Measurements from ENCODE around the gene DNAAF1. TPM values are rescaled to one million over a fixed set of nuclear protein-coding genes. Genes with fewer than 3 reads are reported as not detected.
"Not testable (repeated sequence)": the region's sequence is repeated elsewhere in the genome, so short reads cannot be mapped to it uniquely, and the experiment has no call there.

DNAAF1 gene
- polyA plus RNA-seq (ENCODE audit: insufficient read length) = 7.1 TPM
- long read RNA-seq, donor 1, transcript DNAAF1-210 (1 exons, 2,689 nt) = major isoform, 31 of 33 reads
- long read RNA-seq, donor 1, partial matches to known transcripts = 0 of 33 reads
- long read RNA-seq, donor 1, other reads (novel, unspliced or antisense) = 0 of 33 reads
- long read RNA-seq, donor 2, transcript DNAAF1-210 (1 exons, 2,689 nt) = major isoform, 40 of 46 reads
- long read RNA-seq, donor 2, partial matches to known transcripts = 6 of 46 reads
- long read RNA-seq, donor 2, other reads (novel, unspliced or antisense) = 0 of 46 reads
- long read RNA-seq, donor 3, transcript DNAAF1-210 (1 exons, 2,689 nt) = major isoform, 43 of 44 reads
- long read RNA-seq, donor 3, partial matches to known transcripts = 0 of 44 reads
- long read RNA-seq, donor 3, other reads (novel, unspliced or antisense) = 0 of 44 reads
- long read RNA-seq, donor 4, transcript DNAAF1-210 (1 exons, 2,689 nt) = major isoform, 20 of 20 reads
- long read RNA-seq, donor 4, partial matches to known transcripts = 0 of 20 reads
- long read RNA-seq, donor 4, other reads (novel, unspliced or antisense) = 0 of 20 reads
- long read RNA-seq, donor 5, transcript DNAAF1-210 (1 exons, 2,689 nt) = major isoform, 60 of 63 reads
- long read RNA-seq, donor 5, partial matches to known transcripts = 0 of 63 reads
- long read RNA-seq, donor 5, other reads (novel, unspliced or antisense) = 0 of 63 reads
- long read RNA-seq, donor 6, transcript DNAAF1-210 (1 exons, 2,689 nt) = major isoform, 21 of 21 reads
- long read RNA-seq, donor 6, partial matches to known transcripts = 0 of 21 reads
- long read RNA-seq, donor 6, other reads (novel, unspliced or antisense) = 0 of 21 reads
- long read RNA-seq, donor 7, transcript DNAAF1-210 (1 exons, 2,689 nt) = major isoform, 32 of 53 reads
- long read RNA-seq, donor 7, partial matches to known transcripts = 21 of 53 reads
- long read RNA-seq, donor 7, other reads (novel, unspliced or antisense) = 0 of 53 reads
- long read RNA-seq, donor 8, transcript DNAAF1-210 (1 exons, 2,689 nt) = major isoform, 19 of 20 reads
- long read RNA-seq, donor 8, partial matches to known transcripts = 0 of 20 reads
- long read RNA-seq, donor 8, other reads (novel, unspliced or antisense) = 0 of 20 reads

DNA sequence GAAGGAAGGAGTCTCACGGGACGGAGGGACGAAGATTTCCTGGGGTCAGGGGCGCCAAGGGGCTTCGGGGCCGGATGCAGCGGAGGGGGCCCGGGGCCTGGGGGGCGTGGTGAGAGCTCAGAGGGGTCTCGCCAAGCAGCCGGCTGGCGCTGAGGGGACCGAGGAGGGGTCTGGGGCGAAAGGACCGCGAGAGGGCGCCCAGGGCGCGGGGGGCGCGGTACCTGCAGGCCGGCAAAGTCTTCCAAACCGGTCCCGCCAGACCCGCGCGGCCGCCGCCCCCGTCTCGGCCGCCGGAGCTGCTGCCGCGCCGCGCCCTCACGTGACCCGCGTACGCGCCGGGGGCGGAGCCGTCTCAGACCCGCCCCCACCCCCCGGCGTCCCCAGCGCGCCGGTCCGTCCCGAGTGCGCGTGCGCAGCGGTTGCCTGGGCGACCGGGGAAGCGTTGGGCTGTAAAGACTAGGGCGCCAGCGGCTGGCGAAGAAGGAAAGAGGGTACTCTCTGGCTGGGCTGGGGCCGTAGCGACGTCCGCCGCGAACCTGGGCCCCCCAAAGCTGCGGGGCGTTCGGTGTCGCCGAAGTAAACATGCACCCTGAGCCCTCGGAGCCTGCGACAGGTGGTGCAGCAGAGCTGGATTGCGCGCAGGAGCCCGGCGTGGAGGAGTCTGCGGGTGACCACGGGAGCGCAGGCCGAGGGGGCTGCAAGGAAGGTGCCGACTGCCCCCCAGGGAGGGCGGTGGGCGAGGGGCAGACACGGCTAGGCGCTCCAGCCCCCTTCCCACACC, at the start of gene DNAAF1, which contains the start of gene HSDL1:
TSS of gene DNAAF1 (plus strand) at position 450 of the 781 bp plus-strand sequence. CDS start at position 583, 133 bp downstream.
TSS of gene HSDL1 (minus strand) at position 319 of the 781 bp plus-strand sequence. CDS start 13,856 bp downstream, outside the sequence.
- DNase-seq = peak; percentile 91

DNA sequence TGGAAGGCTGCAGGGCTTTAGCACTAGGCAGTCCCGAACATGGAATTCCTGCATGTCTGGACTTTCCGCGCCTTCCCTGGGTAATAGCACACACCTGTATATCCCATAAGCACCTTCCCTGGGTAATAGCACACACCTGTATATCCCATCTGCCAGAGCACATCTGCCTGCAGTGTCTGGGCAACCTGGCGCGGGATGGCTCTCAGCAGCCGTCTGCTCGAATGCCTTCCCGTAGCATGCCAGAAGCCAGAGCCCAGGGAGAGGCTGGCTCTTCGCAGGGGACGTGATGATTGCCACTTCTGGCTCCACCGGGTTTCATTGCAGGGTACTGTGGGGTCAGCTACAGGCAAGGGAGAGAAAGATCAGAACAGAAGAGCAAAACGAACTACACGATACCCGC, 49.6 kb upstream of the DNAAF1 start:
- DNase-seq = no peak

DNA sequence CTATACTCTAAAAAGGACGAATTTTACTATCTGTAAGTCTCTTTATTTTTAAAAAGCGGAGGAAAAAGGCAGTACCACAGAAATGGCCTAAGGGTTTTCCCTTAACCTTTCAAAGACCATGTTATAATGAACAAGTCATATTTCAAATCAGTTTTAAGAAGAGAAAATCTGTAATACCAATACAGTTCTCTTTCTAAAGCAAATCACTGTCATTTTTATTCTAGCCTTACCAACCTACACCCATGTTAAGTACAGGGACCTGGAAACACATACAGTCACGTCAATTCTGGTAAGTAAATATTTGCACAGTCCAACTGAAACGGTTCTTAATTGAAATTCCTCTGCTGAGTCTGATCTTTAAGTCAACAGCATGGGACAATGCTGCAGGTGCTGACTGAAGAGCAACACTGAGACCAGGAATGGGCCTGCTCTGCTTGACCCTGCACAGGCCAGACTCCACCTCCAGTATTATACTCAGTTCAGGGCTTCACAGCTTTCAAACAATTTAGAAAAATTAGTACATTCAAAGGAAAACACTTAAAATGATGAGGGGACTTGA, 48.6 kb upstream of the DNAAF1 start:
- DNase-seq = no peak

DNA sequence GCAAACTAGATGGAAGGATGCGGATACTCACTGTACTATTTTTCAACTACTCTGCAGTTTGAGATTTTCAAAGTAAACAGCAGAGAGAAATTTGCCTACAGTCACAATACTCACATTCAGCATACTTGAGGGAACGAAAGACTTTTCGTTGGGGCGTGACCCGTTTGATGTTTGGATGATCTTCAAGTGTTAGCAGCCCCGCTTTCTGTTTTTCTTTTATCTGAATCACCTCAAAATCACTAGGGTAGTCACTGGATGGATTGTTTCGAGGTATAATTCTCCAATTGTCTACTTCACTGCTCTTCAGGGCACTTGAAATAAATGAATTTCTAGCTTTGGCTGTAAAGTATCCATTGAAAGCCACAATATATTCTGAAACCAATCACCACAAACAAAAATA, 46.2 kb upstream of the DNAAF1 start:
- DNase-seq = no peak

DNA sequence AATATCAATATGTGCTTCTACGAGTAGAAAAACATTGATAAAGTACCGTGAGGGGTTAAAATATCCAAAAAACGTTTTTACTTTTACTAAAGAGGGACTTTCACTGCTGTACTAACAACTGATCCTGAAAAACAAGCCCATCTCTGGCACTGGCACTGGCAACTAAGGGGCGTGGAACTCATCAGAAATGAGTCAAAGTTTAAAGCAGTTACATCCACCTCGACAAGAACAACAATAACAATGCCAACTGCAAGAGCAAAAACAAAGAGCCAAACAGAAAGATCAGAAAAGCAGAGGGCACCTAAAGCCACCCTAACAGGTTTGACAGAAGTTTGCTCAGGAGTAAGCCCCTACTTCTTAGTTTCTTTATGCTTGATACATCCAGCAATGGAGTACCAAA, 41.4 kb upstream of the DNAAF1 start:
- no peak for DNase-seq

DNA sequence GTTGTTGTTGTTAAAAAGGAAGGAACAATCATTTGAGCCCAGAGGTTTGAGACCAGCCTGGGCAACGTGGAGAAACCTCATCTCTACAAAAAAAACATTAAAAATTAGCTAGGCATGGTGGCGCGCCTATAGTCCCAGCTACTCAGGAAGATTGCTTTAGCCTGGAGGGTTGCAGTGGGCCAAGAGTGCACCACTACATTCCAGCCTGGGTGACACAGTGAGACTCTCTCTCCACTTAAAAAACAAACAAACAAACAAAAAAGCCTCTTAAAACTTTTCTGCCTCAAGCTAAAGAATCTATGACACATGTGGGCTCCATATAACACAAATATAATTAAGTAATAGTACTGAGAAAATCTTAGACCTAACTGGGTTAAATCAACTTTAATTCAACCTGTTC, 40.9 kb upstream of the DNAAF1 start:
- no peak for DNase-seq

DNA sequence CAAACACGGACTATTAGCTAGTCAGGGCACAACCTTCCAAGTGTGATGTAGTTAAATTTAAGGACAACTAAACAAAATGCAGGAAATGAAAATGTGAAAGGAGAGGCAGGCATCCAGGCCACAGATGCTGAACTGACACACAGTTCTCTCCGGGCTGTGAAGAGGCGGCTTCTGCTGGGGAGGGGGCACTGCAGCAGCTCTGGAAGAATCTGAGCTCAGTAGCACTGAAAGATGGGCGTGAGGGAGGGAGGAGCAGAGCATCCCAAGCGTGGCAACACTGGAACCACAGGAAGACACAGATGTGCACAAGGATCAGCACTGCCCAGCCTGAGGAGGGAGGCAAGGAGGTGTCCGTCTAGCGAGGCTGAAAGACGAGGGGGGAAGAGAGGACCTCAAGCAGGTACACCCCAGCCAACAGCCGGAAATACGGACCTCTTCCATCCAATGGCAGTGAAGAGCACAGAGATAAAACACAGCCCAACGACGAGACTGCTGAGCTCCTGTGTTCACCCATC, 39.8 kb upstream of the DNAAF1 start:
- DNase-seq = no peak

DNA sequence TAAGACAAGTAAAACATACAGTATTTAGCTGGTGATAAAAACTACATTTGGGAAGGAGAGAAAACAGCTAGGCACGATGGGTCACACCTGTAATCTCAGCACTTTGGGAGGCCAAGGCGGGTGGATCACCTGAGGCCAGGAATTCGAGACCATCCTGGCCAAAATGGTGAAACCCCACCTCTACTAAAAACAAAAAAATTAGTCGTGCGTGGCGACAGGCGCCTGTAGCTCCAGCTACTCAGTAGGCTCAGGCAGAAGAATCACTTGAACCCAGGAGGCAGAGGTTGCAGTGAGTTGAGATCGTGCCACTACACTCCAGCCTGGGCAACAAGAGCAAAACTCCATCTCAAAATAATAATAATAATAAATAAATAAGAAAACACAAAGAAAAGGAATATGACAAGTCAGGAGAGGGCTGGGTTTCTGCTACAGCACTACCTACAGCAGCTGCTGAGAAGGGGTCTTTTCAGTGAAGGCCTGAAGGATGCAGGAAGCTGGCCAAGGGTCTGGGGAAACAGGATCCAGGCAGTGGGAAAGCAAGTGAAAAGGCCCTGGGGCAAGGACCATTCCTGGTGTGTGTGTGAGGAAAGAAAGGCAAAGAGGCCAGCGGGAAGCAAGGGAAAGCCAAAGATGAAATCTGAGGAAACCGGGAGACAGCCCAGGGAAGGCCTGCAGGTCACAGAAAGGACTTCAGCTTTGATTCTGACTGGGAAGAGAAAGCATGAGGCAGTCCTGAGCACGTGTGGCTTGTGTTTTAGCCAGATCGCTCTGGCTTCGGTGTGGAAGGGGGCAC, 39.0 kb upstream of the DNAAF1 start:
- DNase-seq = no peak

DNA sequence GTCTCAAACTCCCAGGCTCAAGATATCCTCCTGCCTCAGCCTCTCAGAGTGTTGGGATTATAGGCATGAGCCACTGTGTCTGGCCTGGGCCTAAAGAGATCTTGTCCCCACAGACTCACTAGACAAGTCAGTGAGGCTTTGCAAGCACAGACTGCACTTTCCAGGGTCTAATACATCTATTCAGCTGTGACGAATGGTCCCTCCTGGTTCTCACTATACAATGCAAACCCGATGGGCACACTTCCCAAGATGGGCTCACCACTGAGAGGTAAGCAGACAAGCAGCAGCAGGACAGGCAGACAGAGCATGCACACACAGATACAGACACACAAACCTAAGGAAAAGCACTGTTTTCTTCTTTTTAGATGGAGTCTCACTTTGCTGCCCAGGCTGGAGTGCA, 37.2 kb upstream of the DNAAF1 start:
- DNase-seq = no peak

DNA sequence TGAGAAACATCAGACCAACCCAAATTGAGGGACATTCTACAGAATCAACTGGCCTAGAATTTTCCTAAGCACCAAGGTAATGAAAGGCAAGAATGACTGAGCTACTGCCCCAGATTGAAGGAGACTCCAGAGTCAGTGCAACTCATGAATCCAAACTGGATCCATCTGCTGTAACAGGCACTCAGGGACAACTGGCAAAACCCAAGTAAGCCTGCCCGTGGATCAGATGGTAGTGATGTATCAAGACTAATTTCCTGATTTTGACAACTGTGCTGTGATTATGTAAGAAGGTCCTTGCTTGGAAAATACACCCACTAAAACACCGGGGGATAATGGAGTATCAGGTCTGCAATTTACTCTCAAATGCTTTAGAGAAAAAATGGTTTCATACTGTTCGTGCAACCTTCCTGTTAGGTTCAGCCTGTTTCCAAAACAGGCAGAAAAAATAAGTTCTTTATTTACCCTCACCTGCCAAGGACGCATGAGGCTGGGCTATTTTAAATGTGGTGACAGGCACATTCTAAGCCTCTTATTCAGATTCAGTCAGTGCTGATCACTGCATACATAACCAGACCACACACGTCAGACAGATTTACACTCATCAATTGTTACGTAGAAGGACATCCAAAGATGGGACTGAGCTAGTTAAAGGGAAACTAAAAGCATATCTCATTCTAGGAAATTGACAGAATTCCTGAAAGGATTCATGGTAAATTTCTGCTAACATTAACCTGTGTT, 35.3 kb upstream of the DNAAF1 start:
- no peak for DNase-seq

DNA sequence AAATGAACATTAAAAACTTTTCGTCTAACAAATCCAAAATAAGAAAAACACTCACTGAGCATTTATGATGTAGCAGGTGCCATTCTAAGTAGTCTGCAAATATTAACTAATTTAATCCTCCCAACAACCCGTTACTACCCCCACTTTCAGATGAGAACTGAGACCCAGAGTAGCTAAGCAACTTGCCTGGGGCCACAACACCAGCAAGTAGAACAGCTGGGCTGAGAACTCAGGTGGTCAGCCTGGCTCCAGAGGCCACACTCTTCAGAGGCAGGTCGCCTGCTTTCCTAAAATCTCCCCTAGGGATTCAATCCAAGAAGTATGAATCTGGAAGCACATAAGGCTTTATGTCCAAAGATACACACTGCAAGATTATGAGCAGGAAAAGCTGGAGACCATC, 34.6 kb upstream of the DNAAF1 start:
- no peak for DNase-seq

DNA sequence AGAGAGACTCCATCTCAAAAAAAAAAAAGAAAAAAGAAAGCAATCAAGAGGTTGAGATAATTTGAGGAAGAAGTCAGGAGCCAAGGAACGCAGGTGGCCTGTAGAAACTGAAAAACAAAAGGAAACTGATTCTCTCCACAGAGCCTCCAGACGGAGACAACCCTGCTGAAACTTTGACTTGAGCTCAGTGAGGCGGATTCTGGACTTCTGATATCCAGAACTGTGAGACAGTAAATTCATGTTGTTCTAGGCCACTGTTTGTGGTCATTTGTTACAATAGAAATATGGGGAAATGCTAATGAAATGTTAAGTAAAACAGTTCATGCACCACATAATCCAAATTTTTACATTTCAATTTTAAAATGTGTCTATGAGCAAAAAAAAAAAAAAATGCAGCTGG, 33.6 kb upstream of the DNAAF1 start:
- DNase-seq = no peak

DNA sequence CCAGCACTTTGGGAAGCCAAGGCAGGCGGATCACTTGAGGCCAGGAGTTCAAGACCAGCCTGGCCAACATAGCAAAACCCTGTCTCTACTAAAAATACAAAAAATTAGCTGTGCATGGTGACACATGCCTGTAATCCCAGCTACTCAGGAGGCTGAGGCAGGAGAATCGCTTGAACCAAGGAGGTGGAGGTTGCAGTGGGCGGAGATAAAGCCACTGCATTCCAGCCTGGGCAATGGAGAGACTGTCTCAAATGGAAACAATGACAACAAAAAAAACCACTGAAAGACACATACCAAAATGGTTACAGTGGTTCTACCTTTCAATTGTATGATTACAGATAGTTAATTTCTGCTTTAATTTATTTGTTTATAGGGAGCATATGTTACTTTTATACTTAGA, 33.2 kb upstream of the DNAAF1 start:
- DNase-seq = not testable (repeated sequence)

DNA sequence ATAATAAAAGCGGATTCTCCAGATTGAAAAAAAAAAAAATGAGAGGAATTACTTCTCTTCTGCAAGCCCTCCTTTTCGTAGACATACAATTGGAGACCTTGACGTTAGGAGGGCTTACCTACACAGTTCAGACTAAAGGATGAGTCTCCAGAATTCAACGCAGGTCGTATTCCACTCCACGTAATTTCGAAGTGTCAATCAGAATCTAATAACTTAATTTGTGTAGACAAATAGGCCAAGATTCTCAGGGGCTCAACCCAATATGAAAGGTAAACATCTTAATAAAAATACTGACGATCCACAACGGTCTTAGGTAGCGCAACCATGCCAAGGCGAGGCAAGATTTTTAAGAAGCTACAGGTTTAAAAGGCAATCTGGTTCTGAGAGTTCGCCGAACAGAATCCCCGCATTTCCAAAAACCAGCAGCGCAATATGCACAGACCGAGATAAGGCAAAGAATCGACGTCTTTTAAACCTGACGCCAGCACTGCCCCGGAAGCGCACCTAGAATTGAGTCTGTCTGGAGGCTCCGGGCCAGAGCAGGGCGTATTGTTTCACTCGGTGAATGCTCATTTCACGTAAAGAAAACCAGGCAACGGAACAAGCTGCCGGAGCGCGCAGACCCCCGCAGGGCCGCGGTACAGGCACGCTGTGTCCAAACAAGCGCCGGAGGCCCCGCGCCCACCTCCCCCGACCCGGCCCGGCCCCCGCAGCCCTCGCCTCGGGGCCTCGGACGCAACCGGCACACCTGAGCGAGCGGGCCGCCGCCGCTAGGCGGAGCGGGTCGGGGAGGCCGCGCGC, 29.0 kb upstream of the DNAAF1 start:
- peak; percentile 32 for DNase-seq

DNA sequence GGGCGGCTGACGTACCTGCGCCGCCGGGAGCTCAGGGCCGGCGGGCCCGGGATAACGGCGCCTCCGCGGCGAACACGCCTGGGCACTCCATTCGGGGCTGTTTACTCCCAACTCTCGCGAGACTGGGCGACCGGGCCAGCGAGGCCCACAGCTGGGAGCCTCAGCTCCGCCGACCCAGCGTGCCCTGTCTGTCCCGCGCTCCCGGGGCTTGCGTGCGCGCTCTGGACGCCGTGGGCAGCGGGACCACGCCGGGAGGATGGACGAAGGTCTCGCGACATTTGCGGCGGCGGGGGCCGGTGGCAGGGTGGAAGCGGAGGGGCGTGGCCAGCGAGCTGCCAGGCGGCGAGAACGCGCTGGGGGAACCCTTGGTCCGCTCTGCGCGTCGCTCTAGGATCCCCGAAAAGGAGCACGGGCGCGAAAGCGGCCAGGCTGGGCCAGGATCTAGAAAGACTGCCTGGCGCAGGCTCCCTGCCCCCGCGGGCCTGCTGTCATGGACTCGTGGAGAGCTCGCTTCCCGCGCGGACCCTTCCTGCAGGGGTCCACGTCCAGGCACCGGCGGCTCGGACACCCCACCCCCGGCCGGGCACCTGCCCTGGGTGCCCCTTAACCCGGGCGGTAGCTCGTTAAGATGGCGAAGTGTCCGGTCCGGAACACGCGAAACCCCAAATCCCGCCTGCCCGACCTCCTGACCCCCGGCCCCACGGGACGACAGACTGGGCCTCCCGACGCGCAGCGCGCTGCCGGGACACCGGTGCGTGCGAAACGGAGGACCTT, 28.2 kb upstream of the DNAAF1 start, which contains the start of gene MBTPS1:
TSS of gene MBTPS1 (minus strand) at position 223 of the 774 bp plus-strand sequence. CDS start 15,159 bp downstream, outside the sequence.
- DNase-seq = peak; percentile 97

DNA sequence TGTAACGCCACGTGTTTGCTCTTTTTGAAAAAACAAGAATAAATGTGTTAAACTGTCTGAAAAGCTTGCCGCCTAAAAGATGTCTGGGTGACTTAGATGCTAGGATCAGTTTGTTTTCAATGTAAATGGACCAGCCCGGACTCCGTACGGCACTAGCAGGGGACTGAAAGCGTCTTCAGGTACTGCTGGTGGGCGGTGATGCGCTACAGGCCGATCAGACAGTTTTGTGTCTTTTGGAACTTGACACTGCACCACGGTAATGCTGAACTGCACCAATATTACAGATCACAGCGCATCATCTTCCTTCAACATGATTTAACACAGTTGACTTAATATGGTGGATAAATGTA, 27.6 kb upstream of the DNAAF1 start:
- DNase-seq = peak; percentile 32

DNA sequence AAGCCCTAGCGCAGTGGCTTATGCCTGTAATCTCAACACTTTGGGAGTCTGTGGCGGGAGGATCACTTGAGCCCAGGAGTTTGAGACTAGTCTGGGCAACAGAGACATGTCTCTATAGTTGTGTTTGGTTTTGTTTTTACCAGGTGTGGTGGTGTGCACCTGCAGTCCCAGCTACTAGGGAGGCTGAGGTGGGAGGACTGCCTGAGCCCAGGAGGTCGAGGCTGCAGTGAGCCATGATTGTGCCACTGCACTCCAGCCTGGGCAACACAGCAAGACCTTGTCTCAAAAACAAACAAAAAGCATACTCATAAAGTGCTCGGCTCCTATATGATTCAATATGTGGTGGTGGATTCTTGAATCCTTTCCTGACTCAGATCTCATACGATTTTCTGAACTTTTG, 26.8 kb upstream of the DNAAF1 start:
- DNase-seq = not testable (repeated sequence)

DNA sequence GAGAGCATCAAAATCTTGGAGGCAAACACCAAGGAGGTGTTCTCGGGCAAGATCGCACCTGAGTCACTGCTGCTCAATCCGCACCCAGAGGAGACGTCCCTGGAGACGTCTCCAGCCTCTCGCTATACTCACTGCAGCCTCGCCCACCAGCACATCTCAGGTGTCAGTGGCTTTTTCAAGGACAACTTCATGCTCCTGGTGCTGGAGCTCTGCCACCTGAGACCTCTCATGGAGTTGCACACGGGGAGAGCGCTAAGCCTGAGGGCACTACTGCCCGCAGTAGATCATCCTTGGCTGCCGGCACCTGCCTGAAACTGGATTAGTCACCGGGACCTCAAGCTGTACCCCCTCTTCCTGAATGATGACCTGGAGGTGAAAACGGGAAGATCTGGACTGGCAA, 25.7 kb upstream of the DNAAF1 start:
- no peak for DNase-seq
